Smooth muscle cell (in vitro differentiated cells): ENCODE measurements around the gene DHH. TPM values are rescaled to one million over a fixed set of nuclear protein-coding genes. Genes with fewer than 3 reads are reported as not detected.

Experiments
- DNase-seq: peaks from one replicate; lab custom pipeline; 2025; ENCODE audit not compliant: unreplicated experiment; lab: John Stamatoyannopoulos, UW
- H2AFZ ChIP-seq: fragments of 200-600 bp; sonication (generic); 2 replicates; pipeline ENCODE4 v1.6.0; 2016; ENCODE audit warnings: antibody characterized with exemption, low read depth, mild to moderate bottlenecking
- H3F3A ChIP-seq: fragments of 200-600 bp; sonication (generic); 2 replicates; pipeline ENCODE4 v1.6.0; 2017; ENCODE audit warnings: antibody characterized with exemption, low read depth
- H3K27ac ChIP-seq: fragments of 200-600 bp; sonication (generic); 2 replicates; pipeline ENCODE4 v1.5.1; 2016; ENCODE audit warnings: low read depth, mild to moderate bottlenecking
- H3K27me3 ChIP-seq: fragments of 200-600 bp; sonication (generic); 2 replicates; pipeline ENCODE4 v1.6.1; 2016; ENCODE audit warnings: low read depth, mild to moderate bottlenecking
- H3K36me3 ChIP-seq: fragments of 200-600 bp; sonication (generic); 2 replicates; pipeline ENCODE4 v1.5.1; 2016; ENCODE audit warnings: low read depth
- H3K4me1 ChIP-seq: fragments of 200-600 bp; sonication (generic); 2 replicates; pipeline ENCODE4 v1.5.1; 2016; ENCODE audit warnings: low read depth
- H3K4me2 ChIP-seq: fragments of 200-600 bp; sonication (generic); 2 replicates; pipeline ENCODE4 v1.6.0; 2016; ENCODE audit warnings: mild to moderate bottlenecking
- H3K4me3 ChIP-seq: fragments of 200-600 bp; sonication (generic); 2 replicates; pipeline ENCODE4 v1.5.1; 2016; ENCODE audit warnings: mild to moderate bottlenecking
- H3K79me2 ChIP-seq: fragments of 200-600 bp; sonication (generic); 2 replicates; pipeline ENCODE4 v1.6.0; 2016; ENCODE audit warnings: low read depth, mild to moderate bottlenecking
- H3K9ac ChIP-seq: fragments of 200-600 bp; sonication (generic); 2 replicates; pipeline ENCODE4 v1.6.0; 2016; ENCODE audit warnings: low read depth
- H3K9me3 ChIP-seq: fragments of 200-600 bp; sonication (generic); replicated peaks from 2 replicates; pipeline ENCODE4 v1.5.1; 2016; ENCODE audit warnings: low read depth
- H4K20me1 ChIP-seq: fragments of 200-600 bp; sonication (generic); 2 replicates; pipeline ENCODE4 v1.6.0; 2016; ENCODE audit warnings: low read depth
- WGBS: methylation state at CpG from one replicate; pipeline ENCODE4 v1.1.7; 2016; ENCODE audit warnings: low lambda C conversion rate; 5-methylcytosine and 5-hydroxymethylcytosine counted together
- polyA plus RNA-seq: library from polyadenylated mRNA; unstranded; fragments of >200 nt; fragmentation: Nextera tagmentation; extraction: Ambion mirVana; gene quantifications from 2 replicates; pipeline ENCODE4 v1.2.1, GENCODE V29; 2016
- total RNA-seq: library from RNA; depleted of rRNA; stranded (reverse); fragments of >200 nt; gene quantifications from 2 replicates; pipeline ENCODE4 v1.2.3, GENCODE V29; 2014
- TF ChIP-seq, protein P1 (sequence below): fragments of 200-600 bp; sonication (generic); IDR thresholded peaks from 2 replicates; pipeline ENCODE4 v1.5.1; 2017; ENCODE audit warnings: borderline replicate concordance, mild to moderate bottlenecking, antibody characterized with exemption; ENCODE audit not compliant: insufficient read depth, poor library complexity, severe bottlenecking

The DHH gene
- total and polyA plus RNA-seq, 2 experiments from 2014 or later = 0.04 TPM; not detected in 1

GRCh38 chr12:49098703-49099102, 4.1 kb upstream of the DHH start:
- WGBS = 94% methylated on average over 2 of the region's 2 CpGs
- H3K27ac ChIP-seq = no peak overlapping the region
- no peak overlapping the region for H3K4me3 ChIP-seq
- no peak for DNase-seq
- peaks cover 8% of the 10 kb centered on the region for H3K36me3 ChIP-seq
- H4K20me1 ChIP-seq = peaks cover 52% of the 10 kb centered on the region
- H3K9ac ChIP-seq = no peak overlapping the region
- no peaks in the 10 kb centered on the region for H3F3A ChIP-seq
- no peaks in the 10 kb centered on the region for H3K9me3 ChIP-seq
- no peaks in the 10 kb centered on the region for H3K79me2 ChIP-seq
- peaks cover 8% of the 10 kb centered on the region for H3K4me1 ChIP-seq
- TF ChIP-seq, protein P1, sequence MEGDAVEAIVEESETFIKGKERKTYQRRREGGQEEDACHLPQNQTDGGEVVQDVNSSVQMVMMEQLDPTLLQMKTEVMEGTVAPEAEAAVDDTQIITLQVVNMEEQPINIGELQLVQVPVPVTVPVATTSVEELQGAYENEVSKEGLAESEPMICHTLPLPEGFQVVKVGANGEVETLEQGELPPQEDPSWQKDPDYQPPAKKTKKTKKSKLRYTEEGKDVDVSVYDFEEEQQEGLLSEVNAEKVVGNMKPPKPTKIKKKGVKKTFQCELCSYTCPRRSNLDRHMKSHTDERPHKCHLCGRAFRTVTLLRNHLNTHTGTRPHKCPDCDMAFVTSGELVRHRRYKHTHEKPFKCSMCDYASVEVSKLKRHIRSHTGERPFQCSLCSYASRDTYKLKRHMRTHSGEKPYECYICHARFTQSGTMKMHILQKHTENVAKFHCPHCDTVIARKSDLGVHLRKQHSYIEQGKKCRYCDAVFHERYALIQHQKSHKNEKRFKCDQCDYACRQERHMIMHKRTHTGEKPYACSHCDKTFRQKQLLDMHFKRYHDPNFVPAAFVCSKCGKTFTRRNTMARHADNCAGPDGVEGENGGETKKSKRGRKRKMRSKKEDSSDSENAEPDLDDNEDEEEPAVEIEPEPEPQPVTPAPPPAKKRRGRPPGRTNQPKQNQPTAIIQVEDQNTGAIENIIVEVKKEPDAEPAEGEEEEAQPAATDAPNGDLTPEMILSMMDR = no peak
- H3K4me2 ChIP-seq = no peak overlapping the region
- H2AFZ ChIP-seq = no peak overlapping the region
- H3K27me3 ChIP-seq = peaks cover 20% of the 10 kb centered on the region

- H3K36me3 ChIP-seq = peaks cover 3% of the 10 kb centered on the region
- H3K27me3 ChIP-seq = peaks cover 27% of the 10 kb centered on the region
- WGBS = 69% methylated on average over 4 of the region's 4 CpGs
- H3K79me2 ChIP-seq = no peaks in the 10 kb centered on the region
- H3K4me3 ChIP-seq = no peak overlapping the region
- H3K27ac ChIP-seq = no peak overlapping the region
- no peaks in the 10 kb centered on the region for H3K9me3 ChIP-seq
- H3K4me2 ChIP-seq = no peak overlapping the region
- TF ChIP-seq, protein P1 = peak; percentile 75
- no peak for DNase-seq
- peaks cover 10% of the 10 kb centered on the region for H3K4me1 ChIP-seq
- no peak overlapping the region for H2AFZ ChIP-seq
- H3K9ac ChIP-seq = no peak overlapping the region
- H4K20me1 ChIP-seq = peaks cover 45% of the 10 kb centered on the region
- H3F3A ChIP-seq = no peaks in the 10 kb centered on the region
These were observed 3.4 kb upstream of the DHH start for GRCh38 chr12:49098035-49098451.

DNA sequence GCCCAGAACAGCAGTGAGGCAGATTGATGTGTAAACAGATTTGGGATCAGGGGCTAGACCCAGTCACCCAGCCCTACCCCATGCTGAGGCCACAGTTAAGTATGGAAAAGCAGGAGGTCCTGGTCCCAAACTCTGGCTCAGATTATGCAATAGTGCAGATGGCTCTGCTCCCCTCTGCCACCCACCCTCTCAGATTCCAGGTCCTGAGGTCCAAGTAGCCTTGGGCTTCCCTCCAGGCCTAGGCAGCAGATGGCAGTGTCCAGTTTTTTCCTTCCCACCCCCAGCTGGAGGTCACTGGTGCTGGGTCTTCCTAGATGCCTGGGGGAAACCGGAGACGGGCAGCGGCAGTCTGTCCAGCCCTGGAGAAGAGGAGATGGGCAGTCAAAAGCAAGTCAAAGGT, 2.8 kb upstream of the DHH start:
- H3K79me2 ChIP-seq = no peaks in the 10 kb centered on the region
- no peak overlapping the region for H3K9ac ChIP-seq
- no peak overlapping the region for H3K27ac ChIP-seq
- peaks cover 14% of the 10 kb centered on the region for H3K4me1 ChIP-seq
- H3K9me3 ChIP-seq = no peaks in the 10 kb centered on the region
- H3K4me3 ChIP-seq = no peak overlapping the region
- H4K20me1 ChIP-seq = peaks cover 39% of the 10 kb centered on the region
- 91% methylated on average over 3 of the region's 3 CpGs for WGBS
- TF ChIP-seq, protein P1 = no peak
- no peak overlapping the region for H3K4me2 ChIP-seq
- peaks cover 3% of the 10 kb centered on the region for H3K36me3 ChIP-seq
- DNase-seq = no peak
- H3F3A ChIP-seq = no peaks in the 10 kb centered on the region
- no peak overlapping the region for H2AFZ ChIP-seq
- peaks cover 34% of the 10 kb centered on the region for H3K27me3 ChIP-seq

DNA sequence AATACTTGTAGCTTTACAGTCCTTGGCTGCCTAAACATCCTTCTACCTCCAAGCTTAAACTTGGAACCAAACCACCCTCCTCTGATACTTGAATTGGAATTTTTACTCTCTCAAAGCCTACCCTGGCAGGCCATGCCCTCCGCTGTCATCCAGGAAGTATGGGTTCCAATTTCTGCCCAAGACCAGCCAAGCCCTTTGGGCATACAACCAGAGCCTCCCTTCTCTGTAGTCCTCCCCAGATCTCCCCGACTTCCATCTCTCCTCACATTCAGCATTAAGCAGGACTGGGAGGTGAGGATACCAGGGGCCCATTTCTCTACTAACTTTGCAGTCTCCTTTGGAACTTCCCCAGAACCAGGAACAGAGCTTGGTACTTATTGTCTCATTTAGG, 369 bp upstream of the DHH start:
- Histone ChIP-seq H2AFZ (no peak overlapping the region), H3K27ac (no peak overlapping the region), H3F3A (no peaks in the 10 kb centered on the region), H3K4me2 (peak overlapping the region; percentile 48), H3K9me3 (no peaks in the 10 kb centered on the region), H3K4me3 (no peak overlapping the region), H3K27me3 (peaks cover 58% of the 10 kb centered on the region), H4K20me1 (peaks cover 24% of the 10 kb centered on the region), H3K4me1 (peaks cover 28% of the 10 kb centered on the region), H3K79me2 (no peaks in the 10 kb centered on the region), H3K36me3 (peaks cover 3% of the 10 kb centered on the region), H3K9ac (no peak overlapping the region)
- TF ChIP-seq, protein P1 = no peak
- 87% methylated on average over 2 of the region's 2 CpGs for WGBS
- DNase-seq = no peak
